Measurements from ENCODE around the gene IL1RL1.

The IL1RL1 gene

GRCh38 chr2:102345329-102345920, 34.1 kb downstream of the IL1RL1 start:
- H3K4me2 ChIP-seq (ENCODE audit: insufficient read depth, low read length, poor library complexity, severe bottlenecking): no peak overlapping the region

GRCh38 chr2:102346381-102347130, 35.2 kb downstream of the IL1RL1 start:
- no peak overlapping the region for H2AK5ac ChIP-seq (ENCODE audit: low read depth, low read length)
- no peaks in the 10 kb centered on the region for H3K36me3 ChIP-seq (replicated peaks in 1 of 2; ENCODE audit: control insufficient read depth in 2 of 2, insufficient read depth in 2 of 2, low read length in 2 of 2)
- no peak overlapping the region for H3K4me2 ChIP-seq (ENCODE audit: insufficient read depth, low read length, poor library complexity, severe bottlenecking)
- no peak overlapping the region for H3K4me3 ChIP-seq (ENCODE audit: low read length in 2 of 2)
- H3K4me1 ChIP-seq (ENCODE audit: control insufficient read depth in 2 of 2, insufficient read depth in 1 of 2, low read depth in 1 of 2, low read length in 2 of 2): no peaks in the 10 kb centered on the region
- DNase-seq (ENCODE audit: low spot score): no peak
- H3K14ac ChIP-seq (ENCODE audit: low read length): no peak overlapping the region
- H2BK5ac ChIP-seq (ENCODE audit: low read length): no peak overlapping the region
- H2BK15ac ChIP-seq (ENCODE audit: low read length): no peak overlapping the region
- no peak overlapping the region for H3K4ac ChIP-seq (ENCODE audit: low read length)
- no peak overlapping the region for H2AFZ ChIP-seq (ENCODE audit: low read length)
- H2BK120ac ChIP-seq (ENCODE audit: low read depth, low read length): no peak overlapping the region
- no peak overlapping the region for H4K8ac ChIP-seq (ENCODE audit: low read depth, low read length)
- no CpG with 5 or more reads among the region's 7 CpGs for WGBS, 2 donors (ENCODE audit: extremely low coverage in 2 of 2, insufficient read length in 2 of 2, insufficient replicate concordance in 1 of 2)
- H2BK12ac ChIP-seq (ENCODE audit: low read length): no peak overlapping the region
- H3K79me1 ChIP-seq (ENCODE audit: low read depth, low read length): no peaks in the 10 kb centered on the region
- no peak overlapping the region for H3K27ac ChIP-seq (replicated peaks; ENCODE audit: low read length)
- H3K27me3 ChIP-seq (ENCODE audit: control insufficient read depth in 3 of 3, insufficient read depth in 3 of 3, low read depth in 1 of 3, low read length in 3 of 3): no peaks in the 10 kb centered on the region
- H3K18ac ChIP-seq (ENCODE audit: low read length): no peak overlapping the region
- H3K9me3 ChIP-seq (replicated peaks in 1 of 2; ENCODE audit: control insufficient read depth in 2 of 2, insufficient read depth in 1 of 2, low read depth in 1 of 2, low read length in 2 of 2): no peaks in the 10 kb centered on the region
- no peak overlapping the region for H4K91ac ChIP-seq (ENCODE audit: low read depth, low read length, poor library complexity)
- no peak overlapping the region for H3K9ac ChIP-seq (ENCODE audit: low read depth, low read length, poor library complexity)
- H3K23ac ChIP-seq (ENCODE audit: low read depth, low read length, poor library complexity): no peak overlapping the region

More at GRCh38 chr2:102345329-102345920, 34.1 kb downstream of the IL1RL1 start:
- Histone ChIP-seq H3K14ac (ENCODE audit: low read length) (peak overlapping the region; percentile 78), H3K9ac (ENCODE audit: low read depth, low read length, poor library complexity) (no peak overlapping the region), H2BK5ac (ENCODE audit: low read length) (no peak overlapping the region), H4K91ac (ENCODE audit: low read depth, low read length, poor library complexity) (no peak overlapping the region), H3K18ac (ENCODE audit: low read length) (peak overlapping the region; percentile 30), H3K79me1 (ENCODE audit: low read depth, low read length) (no peaks in the 10 kb centered on the region), H3K36me3 (replicated peaks in 1 of 2; ENCODE audit: control insufficient read depth in 2 of 2, insufficient read depth in 2 of 2, low read length in 2 of 2) (no peaks in the 10 kb centered on the region), H3K4me1 (ENCODE audit: control insufficient read depth in 2 of 2, insufficient read depth in 1 of 2, low read depth in 1 of 2, low read length in 2 of 2) (no peaks in the 10 kb centered on the region), H3K9me3 (replicated peaks in 1 of 2; ENCODE audit: control insufficient read depth in 2 of 2, insufficient read depth in 1 of 2, low read depth in 1 of 2, low read length in 2 of 2) (no peaks in the 10 kb centered on the region), H4K8ac (ENCODE audit: low read depth, low read length) (no peak overlapping the region), H3K27me3 (ENCODE audit: control insufficient read depth in 3 of 3, insufficient read depth in 3 of 3, low read depth in 1 of 3, low read length in 3 of 3) (no peaks in the 10 kb centered on the region), H2BK12ac (ENCODE audit: low read length) (no peak overlapping the region), H2BK120ac (ENCODE audit: low read depth, low read length) (no peak overlapping the region), H3K4ac (ENCODE audit: low read length) (no peak overlapping the region), H2BK15ac (ENCODE audit: low read length) (no peak overlapping the region), H2AK5ac (ENCODE audit: low read depth, low read length) (no peak overlapping the region), H3K4me3 (ENCODE audit: low read length in 2 of 2) (no peak overlapping the region), H2AFZ (ENCODE audit: low read length) (no peak overlapping the region), H3K27ac (replicated peaks; ENCODE audit: low read length) (no peak overlapping the region), H3K23ac (ENCODE audit: low read depth, low read length, poor library complexity) (no peak overlapping the region)
- no peak for DNase-seq (ENCODE audit: low spot score)
- WGBS, 2 donors (ENCODE audit: extremely low coverage in 2 of 2, insufficient read length in 2 of 2, insufficient replicate concordance in 1 of 2): no CpG with 5 or more reads among the region's 4 CpGs

- H4K91ac ChIP-seq (ENCODE audit: low read depth, low read length, poor library complexity): no peak overlapping the region
- no peak overlapping the region for H2AK5ac ChIP-seq (ENCODE audit: low read depth, low read length)
- no peaks in the 10 kb centered on the region for H3K79me1 ChIP-seq (ENCODE audit: low read depth, low read length)
- no peak overlapping the region for H2AFZ ChIP-seq (ENCODE audit: low read length)
- no peak overlapping the region for H4K8ac ChIP-seq (ENCODE audit: low read depth, low read length)
- no peak overlapping the region for H2BK12ac ChIP-seq (ENCODE audit: low read length)
- no peak overlapping the region for H2BK120ac ChIP-seq (ENCODE audit: low read depth, low read length)
- no peak overlapping the region for H3K14ac ChIP-seq (ENCODE audit: low read length)
- no peak overlapping the region for H3K18ac ChIP-seq (ENCODE audit: low read length)
- no peak overlapping the region for H3K27ac ChIP-seq (replicated peaks; ENCODE audit: low read length)
- no peak overlapping the region for H2BK5ac ChIP-seq (ENCODE audit: low read length)
- WGBS, 2 donors (ENCODE audit: extremely low coverage in 2 of 2, insufficient read length in 2 of 2, insufficient replicate concordance in 1 of 2): no CpG with 5 or more reads among the region's 1 CpG
- H3K9me3 ChIP-seq (replicated peaks in 1 of 2; ENCODE audit: control insufficient read depth in 2 of 2, insufficient read depth in 1 of 2, low read depth in 1 of 2, low read length in 2 of 2): no peaks in the 10 kb centered on the region
- no peak for DNase-seq (ENCODE audit: low spot score)
- no peaks in the 10 kb centered on the region for H3K4me1 ChIP-seq (ENCODE audit: control insufficient read depth in 2 of 2, insufficient read depth in 1 of 2, low read depth in 1 of 2, low read length in 2 of 2)
- H3K23ac ChIP-seq (ENCODE audit: low read depth, low read length, poor library complexity): no peak overlapping the region
- H3K9ac ChIP-seq (ENCODE audit: low read depth, low read length, poor library complexity): no peak overlapping the region
- H3K4me2 ChIP-seq (ENCODE audit: insufficient read depth, low read length, poor library complexity, severe bottlenecking): no peak overlapping the region
- no peak overlapping the region for H3K4ac ChIP-seq (ENCODE audit: low read length)
- H2BK15ac ChIP-seq (ENCODE audit: low read length): no peak overlapping the region
- H3K27me3 ChIP-seq (ENCODE audit: control insufficient read depth in 3 of 3, insufficient read depth in 3 of 3, low read depth in 1 of 3, low read length in 3 of 3): peaks cover 0 to 5% (median 0%) of the 10 kb centered on the region in 3 experiments
- no peak overlapping the region for H3K4me3 ChIP-seq (ENCODE audit: low read length in 2 of 2)
- no peaks in the 10 kb centered on the region for H3K36me3 ChIP-seq (replicated peaks in 1 of 2; ENCODE audit: control insufficient read depth in 2 of 2, insufficient read depth in 2 of 2, low read length in 2 of 2)
Observed at GRCh38 chr2:102350137-102350793, 38.9 kb downstream of the IL1RL1 start.

All from neuronal stem cell (in vitro differentiated cells).